ENCODE results near the gene DHX9. TPM values are rescaled to one million over a fixed set of nuclear protein-coding genes. Genes with fewer than 3 reads are reported as not detected.

Gene DHX9
- total and polyA plus RNA-seq, 10 of the 15 experiments (the other 5 are each of a cell fraction or from before 2014, with no cell fraction given), result 90.7 to 234 (median 217) TPM

DNA sequence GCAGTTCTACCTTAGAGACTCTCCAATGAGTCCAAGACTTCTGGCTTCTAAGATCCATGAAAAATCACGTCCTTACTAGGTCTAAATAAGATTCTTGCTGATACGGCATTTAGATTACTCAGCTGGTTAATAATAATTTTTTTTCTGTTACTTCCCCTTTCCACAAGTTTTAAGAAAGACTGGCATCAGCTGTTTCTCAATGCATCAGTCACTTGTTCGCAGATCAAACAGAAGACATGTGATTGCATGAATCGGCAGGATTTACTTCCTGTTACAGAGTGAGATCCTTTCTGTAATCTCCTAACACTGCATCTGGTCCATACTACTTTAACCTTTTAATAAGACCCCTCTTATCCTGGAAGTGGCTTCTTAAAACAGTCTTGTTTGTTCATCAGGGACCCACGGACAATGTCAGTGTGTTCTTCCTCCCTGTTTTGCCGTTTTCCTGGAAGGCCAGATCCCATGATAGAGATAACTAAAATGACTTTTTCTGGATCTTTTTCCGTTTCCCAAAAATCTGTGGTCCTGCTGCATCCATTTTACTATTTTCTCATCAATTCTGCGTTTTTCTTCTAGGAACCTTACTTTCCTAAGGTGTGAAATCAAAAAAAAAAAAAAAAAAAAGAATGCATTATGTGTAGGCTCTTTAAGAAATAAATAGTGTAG is 43.5 kb upstream of the DHX9 start (continued):
- no peak for TF ChIP-seq TCF7 (IDR thresholded peaks at IDR 0.05; ENCODE audit: borderline replicate concordance)
- TF ChIP-seq IKZF2 (IDR thresholded peaks at IDR 0.05), result no peak
- TF ChIP-seq NR2F1 (conservative IDR thresholded peaks at IDR 0.05), result no peak
- no peak for TF ChIP-seq EZH2 (IDR thresholded peaks at IDR 0.05; ENCODE audit: borderline replicate concordance, control insufficient read depth, low read depth, low read length)
- no peak for TF ChIP-seq BACH1 (IDR thresholded peaks at IDR 0.05; ENCODE audit: borderline replicate concordance)
- TF ChIP-seq POU2F2 (IDR thresholded peaks at IDR 0.05; ENCODE audit: borderline replicate concordance, low read depth, low read length), result no peak
- TF ChIP-seq NFXL1 (IDR thresholded peaks at IDR 0.05; ENCODE audit: borderline replicate concordance), result no peak

DNA sequence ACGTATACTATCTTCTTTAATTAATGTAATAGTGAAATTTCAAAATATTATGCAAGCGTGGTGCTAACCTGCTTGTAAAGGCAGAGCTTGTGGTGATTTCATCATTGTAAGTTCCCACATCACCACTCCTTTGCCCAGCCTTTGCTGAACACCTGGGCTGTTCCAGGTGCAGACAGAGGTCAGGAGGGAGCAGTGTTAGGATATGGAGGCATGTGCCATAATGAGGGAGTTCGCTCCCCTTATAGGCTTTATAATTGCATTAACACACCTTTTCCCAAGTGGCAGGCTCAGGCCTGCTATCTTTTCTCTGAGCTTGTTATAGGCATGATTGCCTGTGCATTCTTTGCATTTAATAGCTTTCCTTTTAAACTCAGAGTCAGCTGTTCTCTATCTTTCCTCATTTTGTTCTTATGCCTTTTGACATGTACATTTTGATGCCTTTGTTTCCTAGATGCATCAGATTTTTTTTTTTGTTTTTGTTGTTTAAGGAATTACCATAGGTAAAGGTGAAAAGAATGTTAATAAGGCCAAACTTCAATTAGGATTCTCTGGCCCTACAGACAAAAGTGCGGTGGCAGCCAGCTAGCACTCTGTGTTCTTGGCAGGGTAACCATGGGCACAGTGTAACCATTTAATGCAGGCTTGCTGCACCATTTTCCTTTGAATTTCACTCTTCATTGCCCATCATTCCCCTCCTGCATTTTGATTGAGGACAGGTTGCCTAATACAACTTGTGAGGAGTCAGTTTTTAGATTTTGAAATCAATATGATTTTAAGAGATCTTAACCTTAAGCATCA is 36.9 kb upstream of the DHX9 start:
- H3K36me3 ChIP-seq (ENCODE audit: control insufficient read depth in 2 of 2, insufficient read depth in 2 of 2, low read length in 1 of 2), result no peaks in the 10 kb centered on the region
- H2AFZ ChIP-seq (ENCODE audit: control insufficient read depth, low read depth, low read length), result no peak overlapping the region
- H3K79me2 ChIP-seq (ENCODE audit: control insufficient read depth, insufficient read depth, low read length), result no peaks in the 10 kb centered on the region
- CTCF ChIA-PET, result interaction anchor here (1.0 to 2.3 kb wide), 5 partner anchors 9 to 207 kb away, joined by 3 to 7 read pairs (median 4); no protein-coding TSS in a partner anchor
- no peak overlapping the region for H3K27ac ChIP-seq (ENCODE audit: control insufficient read depth, insufficient read depth)
- H3K4me2 ChIP-seq (ENCODE audit: control insufficient read depth, insufficient read depth), result no peak overlapping the region
- FAIRE-seq, result no peak
- H3K4me1 ChIP-seq (ENCODE audit: control insufficient read depth, insufficient read depth, low read length), result no peaks in the 10 kb centered on the region
- in situ Hi-C loops (cut with MboI), result no loop called here
- no peaks in the 10 kb centered on the region for H3K27me3 ChIP-seq (replicated peaks in 1 of 2; ENCODE audit: control insufficient read depth in 2 of 2, insufficient read depth in 2 of 2, low read length in 1 of 2)
- no peak overlapping the region for H3K4me3 ChIP-seq
- no peak for DNase-seq (ENCODE audit: low read depth, low spot score)
- H4K20me1 ChIP-seq (ENCODE audit: control insufficient read depth, insufficient read depth), result no peaks in the 10 kb centered on the region
- BruUV-seq (replicated peaks), result no TSS peak
- TF ChIP-seq EZH2 (IDR thresholded peaks at IDR 0.05; ENCODE audit: borderline replicate concordance, control insufficient read depth, low read depth, low read length), result no peak
- TF ChIP-seq, protein P1, sequence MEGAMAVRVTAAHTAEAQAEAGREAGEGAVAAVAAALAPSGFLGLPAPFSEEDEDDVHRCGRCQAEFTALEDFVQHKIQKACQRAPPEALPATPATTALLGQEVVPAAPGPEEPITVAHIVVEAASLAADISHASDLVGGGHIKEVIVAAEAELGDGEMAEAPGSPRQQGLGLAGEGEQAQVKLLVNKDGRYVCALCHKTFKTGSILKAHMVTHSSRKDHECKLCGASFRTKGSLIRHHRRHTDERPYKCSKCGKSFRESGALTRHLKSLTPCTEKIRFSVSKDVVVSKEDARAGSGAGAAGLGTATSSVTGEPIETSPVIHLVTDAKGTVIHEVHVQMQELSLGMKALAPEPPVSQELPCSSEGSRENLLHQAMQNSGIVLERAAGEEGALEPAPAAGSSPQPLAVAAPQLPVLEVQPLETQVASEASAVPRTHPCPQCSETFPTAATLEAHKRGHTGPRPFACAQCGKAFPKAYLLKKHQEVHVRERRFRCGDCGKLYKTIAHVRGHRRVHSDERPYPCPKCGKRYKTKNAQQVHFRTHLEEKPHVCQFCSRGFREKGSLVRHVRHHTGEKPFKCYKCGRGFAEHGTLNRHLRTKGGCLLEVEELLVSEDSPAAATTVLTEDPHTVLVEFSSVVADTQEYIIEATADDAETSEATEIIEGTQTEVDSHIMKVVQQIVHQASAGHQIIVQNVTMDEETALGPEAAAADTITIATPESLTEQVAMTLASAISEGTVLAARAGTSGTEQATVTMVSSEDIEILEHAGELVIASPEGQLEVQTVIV (IDR thresholded peaks at IDR 0.05; ENCODE audit: borderline replicate concordance, partially characterized antibody), result no peak
- no peak for TF ChIP-seq BMI1 (IDR thresholded peaks at IDR 0.05; ENCODE audit: borderline replicate concordance)
- TF ChIP-seq ZNF217 (IDR thresholded peaks at IDR 0.05), result no peak
- TF ChIP-seq TCF7 (IDR thresholded peaks at IDR 0.05; ENCODE audit: borderline replicate concordance), result no peak
- no peak for TF ChIP-seq CHD2 (IDR thresholded peaks at IDR 0.05; ENCODE audit: borderline replicate concordance, low read depth, low read length)
- TF ChIP-seq, protein P2, sequence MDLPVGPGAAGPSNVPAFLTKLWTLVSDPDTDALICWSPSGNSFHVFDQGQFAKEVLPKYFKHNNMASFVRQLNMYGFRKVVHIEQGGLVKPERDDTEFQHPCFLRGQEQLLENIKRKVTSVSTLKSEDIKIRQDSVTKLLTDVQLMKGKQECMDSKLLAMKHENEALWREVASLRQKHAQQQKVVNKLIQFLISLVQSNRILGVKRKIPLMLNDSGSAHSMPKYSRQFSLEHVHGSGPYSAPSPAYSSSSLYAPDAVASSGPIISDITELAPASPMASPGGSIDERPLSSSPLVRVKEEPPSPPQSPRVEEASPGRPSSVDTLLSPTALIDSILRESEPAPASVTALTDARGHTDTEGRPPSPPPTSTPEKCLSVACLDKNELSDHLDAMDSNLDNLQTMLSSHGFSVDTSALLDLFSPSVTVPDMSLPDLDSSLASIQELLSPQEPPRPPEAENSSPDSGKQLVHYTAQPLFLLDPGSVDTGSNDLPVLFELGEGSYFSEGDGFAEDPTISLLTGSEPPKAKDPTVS (IDR thresholded peaks at IDR 0.05; ENCODE audit: low read depth, low read length), result no peak
- ATAC-seq, result no peak
- RAD21 ChIA-PET (ENCODE audit: unreplicated experiment), result interaction anchor here (1.4 kb wide), 1 partner anchor 16 kb away, joined by 4 read pairs; no protein-coding TSS in a partner anchor
- SMC1A ChIA-PET (ENCODE audit: uncharacterized antibody, unreplicated experiment), result interaction anchor here (0.6 to 1.5 kb wide), 5 partner anchors 10 to 208 kb away, joined by 3 to 5 read pairs (median 3); no protein-coding TSS in a partner anchor
- H3K9me3 ChIP-seq (replicated peaks; ENCODE audit: control insufficient read depth, insufficient read depth, low read length), result no peaks in the 10 kb centered on the region
- POLR2A ChIA-PET, result no interaction called here
- no peak overlapping the region for H3K9ac ChIP-seq (ENCODE audit: control insufficient read depth, insufficient read depth, low read length)
- WGBS (ENCODE audit: insufficient coverage, insufficient replicate concordance, low lambda C conversion rate, missing lambda C conversion rate), result 61% methylated on average over 4 of the region's 4 CpGs
- intact Hi-C loops (cut with micrococcal nuclease; ENCODE audit: unreplicated experiment), result no loop called here
